ENCODE results near the gene HORMAD2.

DNA sequence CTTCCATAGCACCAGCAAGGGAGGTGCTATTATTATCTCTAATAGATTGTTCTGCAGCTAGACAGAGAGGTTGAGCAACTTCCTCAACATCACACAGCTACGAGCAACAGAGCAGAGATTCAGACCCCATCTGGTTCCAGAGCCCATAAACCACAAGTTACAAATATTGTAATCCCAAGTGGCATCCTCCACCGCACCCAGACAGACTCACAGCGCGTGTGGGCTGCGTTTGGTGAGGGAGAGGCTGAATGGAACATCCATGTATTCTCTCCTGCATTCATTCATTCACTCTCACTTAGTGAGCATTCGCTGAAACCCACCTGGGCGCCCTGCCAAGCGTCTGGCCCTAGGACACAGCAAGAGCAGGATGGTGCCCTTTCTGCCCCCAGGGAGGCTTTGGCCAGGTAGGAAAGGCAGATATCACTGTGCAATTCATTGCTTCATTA, 132.8 kb downstream of the HORMAD2 start:
- TF ChIP-seq EZH2 (IDR thresholded peaks at IDR 0.05; ENCODE audit: borderline replicate concordance, low read depth, low read length, severe bottlenecking) (no peak), POLR2AphosphoS5 (IDR thresholded peaks at IDR 0.05; ENCODE audit: insufficient read depth, low read depth, low read length) (no peak), POLR2A (IDR thresholded peaks at IDR 0.05; ENCODE audit: low read depth, low read length) (no peak)
- TF ChIP-seq, protein P1, sequence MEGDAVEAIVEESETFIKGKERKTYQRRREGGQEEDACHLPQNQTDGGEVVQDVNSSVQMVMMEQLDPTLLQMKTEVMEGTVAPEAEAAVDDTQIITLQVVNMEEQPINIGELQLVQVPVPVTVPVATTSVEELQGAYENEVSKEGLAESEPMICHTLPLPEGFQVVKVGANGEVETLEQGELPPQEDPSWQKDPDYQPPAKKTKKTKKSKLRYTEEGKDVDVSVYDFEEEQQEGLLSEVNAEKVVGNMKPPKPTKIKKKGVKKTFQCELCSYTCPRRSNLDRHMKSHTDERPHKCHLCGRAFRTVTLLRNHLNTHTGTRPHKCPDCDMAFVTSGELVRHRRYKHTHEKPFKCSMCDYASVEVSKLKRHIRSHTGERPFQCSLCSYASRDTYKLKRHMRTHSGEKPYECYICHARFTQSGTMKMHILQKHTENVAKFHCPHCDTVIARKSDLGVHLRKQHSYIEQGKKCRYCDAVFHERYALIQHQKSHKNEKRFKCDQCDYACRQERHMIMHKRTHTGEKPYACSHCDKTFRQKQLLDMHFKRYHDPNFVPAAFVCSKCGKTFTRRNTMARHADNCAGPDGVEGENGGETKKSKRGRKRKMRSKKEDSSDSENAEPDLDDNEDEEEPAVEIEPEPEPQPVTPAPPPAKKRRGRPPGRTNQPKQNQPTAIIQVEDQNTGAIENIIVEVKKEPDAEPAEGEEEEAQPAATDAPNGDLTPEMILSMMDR (IDR thresholded peaks at IDR 0.05; ENCODE audit: extremely low read depth in 1 of 2, insufficient read depth in 1 of 2, low read depth in 1 of 2, low read length in 2 of 2): no peak

Measured in endothelial cell of umbilical vein (primary cell).